ENCODE data around the gene ATAD3B.
"Not testable (repeated sequence)": the region's sequence is repeated elsewhere in the genome, so short reads cannot be mapped to it uniquely, and the experiment has no call there.

The ATAD3B gene

GRCh38 chr1:1452882-1453281 is 18.7 kb upstream of the ATAD3B start:
- DNase-seq = no peak

- DNase-seq = not testable (repeated sequence)
Observed at GRCh38 chr1:1454286-1455056, 17.1 kb upstream of the ATAD3B start.

- no peak for DNase-seq
Observed at GRCh38 chr1:1455366-1455884, 16.1 kb upstream of the ATAD3B start.

- DNase-seq = not testable (repeated sequence)
Observed at GRCh38 chr1:1455934-1456333, 15.6 kb upstream of the ATAD3B start.

GRCh38 chr1:1456683-1457255 is 14.8 kb upstream of the ATAD3B start:
- not testable (repeated sequence) for DNase-seq

DNA sequence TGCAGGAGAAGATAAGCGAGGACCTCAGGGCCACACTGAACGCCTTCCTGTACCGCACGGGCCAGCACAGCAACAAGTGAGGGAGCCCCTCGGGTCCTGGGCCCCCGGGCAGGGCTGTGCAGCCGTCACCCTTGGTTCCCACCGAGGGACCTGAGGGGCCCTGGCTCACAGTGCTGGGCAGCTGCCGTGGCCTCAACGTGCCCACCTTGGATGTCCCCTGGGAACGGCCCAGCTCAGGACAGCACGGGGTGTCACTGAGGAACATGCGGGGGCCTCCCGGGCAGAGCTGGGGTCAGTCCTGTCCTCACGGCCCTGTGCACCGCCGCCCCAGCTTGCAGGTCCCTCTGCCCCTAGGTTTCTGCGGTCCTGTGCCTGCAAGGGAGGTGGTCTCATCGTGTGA is 12.4 kb upstream of the ATAD3B start:
- not testable (repeated sequence) for DNase-seq

- not testable (repeated sequence) for DNase-seq
Observed at GRCh38 chr1:1459711-1460110, 11.9 kb upstream of the ATAD3B start.

- no peak for DNase-seq
Observed at GRCh38 chr1:1460540-1461130, 10.9 kb upstream of the ATAD3B start.

DNA sequence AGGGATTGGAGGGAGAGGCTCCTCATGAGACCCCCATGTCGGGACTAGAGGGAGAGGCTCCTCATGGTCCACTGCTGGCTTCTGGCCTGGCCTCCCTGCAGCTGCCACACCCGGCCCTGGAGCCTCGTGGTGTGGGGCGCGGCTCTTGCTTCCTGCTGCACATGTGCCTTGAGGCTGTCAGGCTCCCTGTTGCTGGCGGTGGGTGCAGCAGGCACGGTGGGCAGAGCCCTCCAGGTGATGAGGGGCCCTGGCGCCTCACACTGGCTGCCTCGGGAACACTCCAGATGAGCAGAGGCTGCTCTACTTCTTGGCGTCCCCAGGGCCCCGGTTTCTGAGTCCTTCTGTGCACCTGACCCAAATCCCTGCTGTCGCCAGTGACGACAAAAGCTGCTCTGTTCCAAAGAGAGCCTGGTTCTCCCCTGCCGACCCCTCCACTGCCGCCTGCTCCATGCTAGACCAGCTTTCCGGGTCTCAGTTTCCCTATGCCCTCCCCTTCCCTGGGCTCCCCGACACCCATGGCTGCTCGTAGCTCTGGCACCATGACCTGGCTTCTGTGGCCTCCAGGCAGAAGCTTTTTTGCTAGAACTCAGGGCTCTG is 9.7 kb upstream of the ATAD3B start:
- DNase-seq = no peak

DNA sequence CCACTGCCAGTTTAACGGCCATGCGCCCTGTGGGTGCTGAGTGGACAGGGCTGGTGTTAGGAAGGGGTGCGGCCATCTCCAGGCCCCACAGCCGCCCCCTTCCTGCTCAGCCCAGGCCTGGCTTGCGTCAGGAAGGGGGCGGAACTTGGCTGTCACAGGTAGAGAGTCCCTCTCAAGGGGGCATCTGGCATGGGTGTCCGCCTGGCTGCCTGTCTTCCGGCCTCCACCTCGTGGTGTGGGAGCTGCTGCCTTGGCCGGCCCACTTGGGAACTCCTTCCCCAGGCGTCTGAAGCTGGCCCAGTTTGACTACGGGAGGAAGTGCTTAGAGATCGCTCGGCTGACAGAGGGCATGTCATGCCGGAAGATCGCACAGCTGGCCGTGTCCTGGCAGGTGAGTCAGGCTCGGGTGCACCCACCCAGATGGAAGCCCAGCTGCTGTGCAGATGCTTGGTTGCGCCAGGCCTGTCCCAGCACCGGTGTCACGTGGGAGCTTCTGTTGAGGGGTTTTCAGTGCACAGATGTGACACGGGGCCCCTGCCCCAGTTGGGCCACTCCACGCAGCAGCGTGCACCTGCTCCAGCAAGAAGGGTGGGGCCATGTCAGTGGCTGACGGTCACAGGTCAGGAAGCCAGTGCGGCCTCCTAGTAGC is 9.1 kb upstream of the ATAD3B start:
- no peak for DNase-seq

- DNase-seq = no peak
Observed at GRCh38 chr1:1463312-1463711, 8.3 kb upstream of the ATAD3B start.

- not testable (repeated sequence) for DNase-seq
Observed at GRCh38 chr1:1468196-1468985, 3.2 kb upstream of the ATAD3B start.

- DNase-seq = no peak
Observed at GRCh38 chr1:1470626-1471388, 758 bp upstream of the ATAD3B start.

- not testable (repeated sequence) for DNase-seq
Observed at GRCh38 chr1:1472053-1472876, 700 bp downstream of the ATAD3B start.

DNA sequence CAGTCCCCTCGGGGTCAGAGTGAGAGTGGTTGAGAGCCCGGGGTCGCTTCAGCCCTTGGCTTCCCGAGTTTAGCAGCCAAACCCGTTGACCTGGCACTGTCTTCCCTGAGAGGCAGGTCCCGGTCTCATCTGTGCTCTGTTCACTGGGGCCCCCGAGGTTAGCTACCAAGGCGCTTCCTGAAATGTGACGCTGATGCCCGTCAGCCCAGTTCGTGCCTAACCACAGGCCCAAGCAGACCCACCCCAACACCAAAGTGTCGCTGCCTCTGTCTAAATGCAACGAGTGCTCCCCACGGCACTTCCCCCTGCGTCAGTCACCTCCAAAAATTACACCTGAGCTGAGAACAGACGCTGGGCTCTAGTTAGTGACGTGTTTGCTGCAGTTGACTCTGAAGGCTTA is 4.4 kb downstream of the ATAD3B start:
- DNase-seq = not testable (repeated sequence)

- no peak for DNase-seq
Observed at GRCh38 chr1:1477206-1477605, 5.6 kb downstream of the ATAD3B start.

DNA sequence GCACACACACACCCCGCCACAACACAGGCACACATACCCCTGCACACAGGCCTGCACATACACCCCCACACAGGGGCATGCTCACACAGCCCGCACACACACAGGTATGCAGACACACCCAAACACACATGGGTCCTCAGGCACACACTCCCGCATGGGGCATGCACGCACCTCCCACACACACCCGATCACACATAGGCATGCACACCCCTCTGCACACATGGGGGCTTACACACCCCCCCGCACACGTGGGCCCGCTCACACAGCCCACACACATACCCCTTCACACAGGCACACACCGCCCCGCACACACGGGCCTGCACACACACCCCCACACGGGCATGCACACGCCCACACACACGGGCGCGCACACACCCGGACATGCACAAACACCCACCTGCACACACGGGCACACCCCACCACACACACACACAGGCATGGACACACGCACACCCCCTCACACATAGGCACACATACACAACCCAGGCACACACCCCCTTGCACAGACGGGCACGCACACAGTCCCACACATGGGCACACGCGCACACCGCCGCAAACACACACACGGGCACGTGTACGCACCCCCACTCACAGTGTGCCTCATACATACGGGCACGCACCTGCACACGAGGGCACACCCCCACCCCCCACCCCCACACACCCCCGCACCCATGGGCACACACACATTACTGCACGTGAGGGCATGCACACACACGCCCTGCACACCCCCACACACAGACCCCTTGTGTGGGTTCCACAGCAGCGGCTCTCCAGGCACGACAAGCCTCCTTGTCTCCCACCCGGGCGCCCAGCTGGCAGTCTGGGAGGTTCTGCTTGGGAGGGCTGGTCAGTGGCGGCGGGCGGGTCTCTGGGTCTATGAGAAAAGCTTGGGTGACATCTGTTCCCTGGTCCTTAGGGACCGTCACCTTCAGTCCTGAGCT is 8.3 kb downstream of the ATAD3B start:
- no peak for DNase-seq

DNA sequence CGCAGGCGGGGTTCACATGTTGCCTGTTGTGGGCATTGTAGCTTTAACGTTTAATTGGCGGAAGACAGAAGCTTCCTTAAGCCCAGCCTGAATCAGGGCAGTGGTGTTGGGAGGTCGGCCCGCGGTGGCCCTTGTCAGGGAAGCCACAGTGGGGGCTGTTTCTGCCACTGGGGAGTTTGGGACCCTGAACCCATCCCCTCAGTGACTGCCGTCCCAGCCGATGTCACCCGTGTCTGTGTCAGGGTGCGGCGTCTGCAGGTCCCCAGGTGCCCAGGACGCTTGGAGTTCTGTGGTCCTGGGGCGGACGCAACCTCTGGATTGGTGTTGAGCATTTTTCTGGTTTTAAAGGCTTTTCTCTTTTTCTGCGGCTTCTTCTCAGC is 8.9 kb downstream of the ATAD3B start:
- DNase-seq = not testable (repeated sequence)

GRCh38 chr1:1481811-1482210 is 10.2 kb downstream of the ATAD3B start:
- not testable (repeated sequence) for DNase-seq

Measured in NCI-H1417 treated with DMSO at 0.1 percent for 48 hours (cell line).